NOMO-1 (cell line): ENCODE measurements around the gene EIF5A.
A peak's percentile ranks its signal among the peaks of the same experiment; 100 is the strongest.

Experiments
- DNase-seq, 2 experiments: peaks; one replicate each; lab custom pipeline; 2025; ENCODE audit not compliant: unreplicated experiment in 2 of 2; lab: John Stamatoyannopoulos, UW

Gene EIF5A

GRCh38 chr17:7312432-7313087 lies 5.1 kb downstream of the EIF5A start:
- DNase-seq = no peak

DNA sequence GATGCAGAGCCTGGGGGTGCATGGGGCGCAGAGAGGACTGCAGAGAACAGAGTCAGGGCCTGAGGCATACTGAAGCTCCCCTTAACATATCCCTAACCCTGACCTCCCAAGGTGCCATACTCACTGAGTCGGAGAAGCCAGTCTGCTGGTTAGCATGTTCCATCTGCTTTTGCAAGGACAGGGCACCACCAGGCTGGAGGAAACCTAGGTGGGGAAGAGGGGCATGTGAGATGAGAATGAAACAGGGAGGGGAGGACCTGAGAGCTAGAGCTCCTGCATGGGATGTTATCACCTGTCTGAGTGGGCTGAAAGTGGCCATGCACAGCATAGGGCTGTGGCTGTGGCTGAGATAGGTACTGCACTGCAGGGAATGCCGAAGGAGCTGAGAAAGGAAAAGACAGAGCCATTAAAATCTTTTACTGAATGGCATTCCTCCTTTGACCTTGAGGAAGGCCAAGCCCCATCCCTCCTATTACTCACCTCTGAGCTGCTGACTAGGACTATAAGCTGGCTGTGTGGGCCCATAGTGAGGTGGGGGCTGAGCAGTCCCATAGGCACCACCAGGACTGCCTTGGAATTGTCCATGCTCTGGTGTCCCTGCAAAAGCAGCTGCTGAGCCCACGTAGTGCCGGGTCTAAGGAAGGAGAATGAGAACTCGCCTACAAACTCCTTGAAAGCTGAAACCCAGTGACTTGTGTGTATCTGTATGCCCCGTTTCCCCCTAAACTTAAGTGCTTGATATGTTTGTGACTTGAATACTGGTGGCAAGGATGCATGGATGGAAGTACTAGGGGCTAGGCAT lies 5.9 kb downstream of the EIF5A start:
- no peak for DNase-seq

DNA sequence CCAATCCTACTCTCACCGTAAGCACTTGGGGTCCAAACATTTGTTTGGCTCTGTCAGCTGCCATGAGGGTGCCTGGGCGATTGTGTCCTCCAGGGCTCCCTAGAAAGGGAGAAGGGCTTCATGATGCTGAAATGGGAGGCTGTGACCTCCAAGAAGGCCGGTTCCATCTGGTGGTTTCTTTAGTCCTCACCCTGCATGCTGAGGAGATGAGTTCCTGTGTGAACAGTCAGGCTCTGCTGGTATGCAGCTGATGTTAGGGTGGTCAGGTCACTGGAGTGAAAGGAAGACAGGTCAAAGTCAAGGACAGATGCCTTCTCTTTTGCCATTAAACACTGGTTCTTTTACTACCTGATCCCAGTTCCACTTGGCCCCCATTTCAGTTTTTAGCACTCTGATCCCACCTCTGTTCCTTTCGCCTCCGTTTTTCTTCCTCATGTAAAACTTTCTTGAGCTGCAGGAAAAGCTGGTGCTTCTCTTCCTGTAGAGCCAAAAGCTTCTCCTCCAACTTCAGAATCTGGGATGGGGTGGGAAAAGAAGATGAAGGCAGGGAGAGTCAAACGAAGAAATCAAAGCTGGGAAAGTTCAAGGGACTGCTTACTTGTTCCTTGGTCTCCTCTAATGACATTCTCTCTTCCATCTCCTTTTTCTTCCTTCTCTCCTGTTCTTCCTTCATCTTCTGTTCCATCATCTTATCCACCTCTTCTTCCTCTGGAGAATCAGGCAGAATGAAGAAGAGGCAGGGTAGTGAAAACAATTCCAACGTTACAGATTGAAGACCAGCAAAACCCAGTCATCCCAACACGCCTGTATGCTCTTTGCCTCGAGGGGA lies 6.7 kb downstream of the EIF5A start:
- no peak for DNase-seq

DNA sequence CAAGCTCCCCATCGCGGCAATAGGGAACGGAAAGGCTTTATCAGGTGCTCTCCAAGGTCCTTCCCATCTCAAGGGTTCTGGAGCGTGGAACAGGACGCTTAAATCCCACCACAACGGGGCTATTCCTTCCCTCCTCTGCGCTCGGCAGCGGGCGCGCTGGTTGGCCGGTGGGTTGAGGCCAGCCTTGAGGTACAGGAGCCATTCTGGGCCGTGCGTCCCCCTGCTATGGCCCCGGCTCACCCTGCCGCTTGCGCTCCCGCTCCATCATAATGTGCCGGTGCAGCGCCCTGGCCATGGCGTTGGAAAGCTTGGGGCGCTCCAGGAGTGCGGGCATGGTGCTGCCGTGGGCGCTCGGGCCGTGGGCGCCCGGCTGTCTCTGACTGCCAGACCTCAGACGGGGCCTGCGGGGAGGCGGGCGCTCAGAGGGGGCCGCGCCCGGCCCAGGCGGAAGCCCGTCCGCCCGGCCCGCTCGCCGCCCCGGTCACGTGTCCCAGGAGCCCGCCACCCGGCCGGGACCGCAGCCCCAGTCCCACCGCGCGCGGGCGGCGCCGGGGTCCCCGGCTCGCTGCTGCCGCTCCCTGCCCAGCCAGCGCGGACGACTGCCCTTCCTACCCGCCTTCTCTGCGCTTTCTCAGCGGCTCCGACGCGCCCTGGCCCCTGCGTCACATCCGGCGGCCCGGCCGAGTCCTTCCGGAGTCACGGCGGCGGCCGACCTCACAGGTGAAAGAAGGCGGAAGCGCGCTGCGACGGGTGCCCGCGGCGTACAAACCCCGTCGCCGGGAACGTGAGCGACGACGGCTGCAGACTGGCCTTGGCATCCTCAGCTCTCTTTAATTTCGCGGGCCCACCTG lies 7.5 kb downstream of the EIF5A start, which contains the start of gene GPS2:
Gene GPS2 (minus strand): TSS at position 642 of the 851 bp plus-strand sequence. CDS start 308 bp downstream, at position 334.
- DNase-seq = peak; percentile 82

- no peak for DNase-seq
Measured at GRCh38 chr17:7315570-7316235, 8.3 kb downstream of the EIF5A start.

GRCh38 chr17:7317161-7317803 lies 9.9 kb downstream of the EIF5A start:
- no peak for DNase-seq

DNA sequence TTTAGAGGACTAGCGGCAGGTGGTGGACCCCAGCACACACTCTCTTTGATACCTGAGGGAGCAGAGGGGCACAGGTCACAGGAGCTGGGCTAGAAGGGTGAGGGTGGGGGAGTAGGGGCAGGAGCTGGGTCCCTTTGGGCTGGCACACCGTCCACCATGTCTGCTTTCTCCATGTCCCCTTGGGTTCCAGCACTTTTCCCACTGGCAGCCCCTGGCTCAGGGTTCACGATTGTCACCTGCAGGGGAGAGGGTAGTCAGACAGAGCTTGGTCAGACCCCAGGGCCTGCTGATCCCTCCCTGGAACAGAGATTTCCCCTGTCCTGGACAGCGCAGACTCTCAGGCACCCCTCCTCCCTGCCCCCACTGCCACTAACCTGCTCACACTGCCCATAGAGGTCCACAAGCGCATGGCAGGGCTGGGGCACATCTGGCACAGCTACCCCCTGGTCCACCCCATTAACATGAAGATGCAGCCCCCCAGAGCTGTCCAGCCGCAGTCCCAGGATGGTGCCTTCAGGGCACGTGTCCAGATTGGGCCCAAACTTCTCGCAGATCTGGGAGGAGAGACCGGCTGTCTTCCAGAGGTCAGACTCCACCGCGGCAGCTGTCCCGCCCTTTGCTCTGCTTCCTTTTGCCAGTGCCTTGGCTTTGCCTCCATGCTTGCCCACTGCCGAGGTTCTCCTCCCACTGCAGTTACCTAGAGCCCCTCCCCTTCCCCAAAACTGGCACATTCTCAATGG lies 10.9 kb downstream of the EIF5A start:
- no peak for DNase-seq

DNA sequence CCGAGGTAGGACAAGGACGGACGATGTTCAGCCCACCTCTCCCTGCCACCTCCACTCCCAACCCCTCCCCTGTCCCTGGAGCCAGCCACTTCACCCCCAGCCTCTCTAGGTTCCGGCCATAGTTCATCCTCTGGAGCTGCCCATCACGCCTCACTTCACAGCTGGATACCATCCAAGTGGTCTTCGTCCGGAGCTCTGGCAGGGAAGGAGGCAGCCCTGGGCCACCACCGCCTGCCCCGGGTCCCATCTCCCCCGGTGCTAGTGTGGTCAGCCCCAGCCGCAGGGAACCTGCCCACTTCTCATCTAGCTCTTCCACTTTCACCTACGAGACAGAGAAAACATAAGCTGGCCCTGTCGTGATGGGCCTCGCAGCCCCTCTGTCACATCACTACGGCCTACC lies 14.0 kb downstream of the EIF5A start:
- no peak for DNase-seq

GRCh38 chr17:7322520-7323194 lies 15.2 kb downstream of the EIF5A start:
- DNase-seq = no peak

- no peak for DNase-seq
Measured at GRCh38 chr17:7323731-7324437, 16.5 kb downstream of the EIF5A start.

- DNase-seq = no peak
Measured at GRCh38 chr17:7324438-7324779, 17.0 kb downstream of the EIF5A start.

- no peak for DNase-seq
Measured at GRCh38 chr17:7325031-7325528, 17.7 kb downstream of the EIF5A start.

DNA sequence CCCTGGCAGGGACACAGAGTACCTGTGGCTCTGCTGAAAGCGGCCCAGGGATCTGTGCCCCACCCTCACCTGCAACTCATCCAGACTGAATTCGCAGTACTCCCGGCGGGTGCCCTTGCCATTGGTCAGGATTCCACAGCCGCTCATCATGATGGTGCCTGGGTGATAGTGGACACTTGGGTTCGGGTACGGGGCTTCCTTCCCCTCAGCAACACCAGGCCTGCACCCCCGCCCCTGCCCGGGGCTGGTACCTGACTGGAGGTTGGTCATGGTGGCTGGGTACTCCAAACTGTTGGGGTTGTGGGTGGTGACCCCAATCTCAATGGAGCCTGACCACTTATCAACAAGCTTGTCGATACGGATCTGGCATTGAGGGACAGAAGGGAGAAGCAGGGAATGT lies 18.8 kb downstream of the EIF5A start:
- no peak for DNase-seq

GRCh38 chr17:7327056-7327455 lies 19.6 kb downstream of the EIF5A start:
- no peak for DNase-seq

DNA sequence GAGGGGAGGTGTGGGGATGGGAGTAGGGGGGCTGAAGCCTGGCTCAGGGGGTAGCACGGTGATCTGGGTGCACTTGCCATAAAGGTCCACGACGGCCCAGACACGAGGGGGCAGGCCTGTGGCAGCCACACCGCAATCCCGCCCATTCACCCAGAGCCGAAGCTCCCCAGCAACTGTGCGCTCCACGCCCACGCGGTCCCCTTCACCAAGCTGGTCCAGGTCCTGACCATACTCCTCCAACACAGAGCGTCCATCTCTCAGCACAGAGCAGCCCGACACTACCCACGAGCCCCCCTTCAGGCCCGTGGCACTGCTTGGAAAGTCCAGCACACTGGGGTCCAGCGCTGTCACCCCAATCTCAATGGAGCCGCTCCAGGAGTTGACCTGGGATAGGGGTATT lies 20.1 kb downstream of the EIF5A start:
- no peak for DNase-seq

- DNase-seq = no peak
Measured at GRCh38 chr17:7328009-7328408, 20.6 kb downstream of the EIF5A start.

DNA sequence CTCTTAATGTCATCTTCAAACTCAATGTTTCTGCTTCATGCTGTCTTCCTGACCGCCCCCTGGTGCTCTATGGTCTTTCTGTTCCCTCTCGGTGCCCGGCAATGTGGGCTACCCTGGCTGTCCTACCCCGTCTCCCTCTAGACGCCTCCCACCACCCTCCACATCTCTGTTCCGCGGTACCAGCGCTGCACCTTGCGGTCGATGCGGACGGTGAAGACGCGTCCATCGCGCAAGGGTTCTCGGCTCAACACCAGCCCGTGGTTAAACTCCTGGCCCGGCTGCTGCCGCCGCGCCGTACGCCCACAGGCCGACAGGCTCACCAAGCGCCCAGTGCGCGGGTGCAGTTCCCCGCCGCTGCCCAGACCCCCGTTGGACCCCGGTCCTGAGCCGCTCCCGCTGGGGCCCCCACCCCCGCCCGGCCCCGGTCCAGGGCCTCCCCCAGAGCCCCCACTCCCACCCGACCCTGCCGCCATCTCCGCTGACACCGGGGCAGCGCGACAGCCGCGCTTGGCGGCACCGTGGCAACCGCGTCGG lies 21.5 kb downstream of the EIF5A start, which contains the start of gene NEURL4:
Gene NEURL4 (minus strand): TSS at position 496 of the 534 bp plus-strand sequence. CDS start 23 bp downstream, at position 473.
- DNase-seq = no peak
